ENCODE results near the gene UMODL1.
"Not testable (repeated sequence)": the region's sequence is repeated elsewhere in the genome, so short reads cannot be mapped to it uniquely, and the experiment has no call there.

The UMODL1 gene

DNA sequence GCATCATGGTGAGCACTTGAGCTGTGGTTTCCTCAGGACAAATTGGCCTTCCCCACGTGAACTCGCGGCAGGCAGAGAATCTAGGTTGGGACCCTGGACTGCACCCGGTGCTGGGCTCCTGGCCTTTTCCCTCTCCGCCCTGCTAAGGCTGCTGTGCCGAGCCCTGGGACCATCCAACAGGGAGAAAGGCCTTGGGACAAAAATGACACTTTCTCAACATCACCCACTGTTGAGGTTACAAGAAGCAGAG lies 9.2 kb upstream of the UMODL1 start:
- DNase-seq = no peak

DNA sequence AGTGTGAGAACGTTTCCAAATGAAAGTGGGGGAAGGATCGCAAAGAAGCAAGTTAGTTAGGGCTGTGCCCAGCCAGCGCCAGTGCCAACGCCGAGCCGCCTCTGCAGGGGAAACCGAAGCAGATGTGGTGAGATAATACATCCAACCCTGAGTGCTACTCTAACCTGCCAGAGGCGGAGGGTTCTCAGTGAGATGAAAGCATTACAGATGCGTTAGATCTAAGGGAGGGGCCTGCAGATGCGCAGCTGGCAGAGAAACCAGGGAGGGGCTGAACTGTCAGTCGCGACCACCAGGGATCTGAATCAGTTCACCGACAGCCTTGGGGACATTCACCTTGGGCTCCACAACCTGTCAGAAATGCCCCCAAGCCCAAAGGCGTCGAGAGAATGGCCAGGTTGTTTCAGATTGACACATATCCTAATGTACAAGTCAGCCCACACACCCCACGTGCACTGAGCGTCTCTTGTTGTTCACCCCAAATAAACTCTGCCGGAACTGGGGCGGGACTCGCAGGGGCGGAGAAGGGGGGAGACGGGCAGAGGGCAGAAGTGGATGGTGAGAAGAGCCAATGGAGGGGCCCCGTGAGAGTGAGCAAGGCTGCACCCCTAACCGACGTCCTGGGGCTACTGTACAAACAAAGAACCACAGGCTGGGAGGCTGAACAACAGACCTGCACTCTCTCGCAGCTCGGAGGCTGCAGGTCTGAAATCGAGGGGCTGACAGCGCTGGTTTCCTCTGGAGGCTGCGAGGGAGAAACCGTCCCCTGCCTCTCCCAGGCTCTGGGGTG lies 8.7 kb upstream of the UMODL1 start:
- peak; percentile 39 for DNase-seq

DNA sequence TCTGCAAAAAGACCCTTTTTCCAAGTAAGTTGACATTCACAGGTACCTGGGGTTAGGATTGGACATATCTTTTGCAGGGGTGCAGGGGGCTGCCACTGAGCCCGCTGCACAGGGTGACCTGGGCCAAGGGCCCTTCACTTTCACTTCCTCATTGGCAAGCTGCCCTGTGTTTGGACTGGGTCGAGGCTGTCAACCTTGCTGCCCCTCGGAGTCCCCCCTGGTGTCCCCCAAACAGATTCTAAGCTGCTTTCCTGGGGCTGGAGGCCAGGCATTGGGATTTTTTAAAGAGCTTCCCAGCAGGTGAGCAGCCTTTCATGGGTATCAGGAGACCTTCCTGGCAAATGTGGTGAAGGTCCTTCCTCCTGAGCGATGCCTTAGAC lies 7.9 kb upstream of the UMODL1 start:
- peak; percentile 34 for DNase-seq

DNA sequence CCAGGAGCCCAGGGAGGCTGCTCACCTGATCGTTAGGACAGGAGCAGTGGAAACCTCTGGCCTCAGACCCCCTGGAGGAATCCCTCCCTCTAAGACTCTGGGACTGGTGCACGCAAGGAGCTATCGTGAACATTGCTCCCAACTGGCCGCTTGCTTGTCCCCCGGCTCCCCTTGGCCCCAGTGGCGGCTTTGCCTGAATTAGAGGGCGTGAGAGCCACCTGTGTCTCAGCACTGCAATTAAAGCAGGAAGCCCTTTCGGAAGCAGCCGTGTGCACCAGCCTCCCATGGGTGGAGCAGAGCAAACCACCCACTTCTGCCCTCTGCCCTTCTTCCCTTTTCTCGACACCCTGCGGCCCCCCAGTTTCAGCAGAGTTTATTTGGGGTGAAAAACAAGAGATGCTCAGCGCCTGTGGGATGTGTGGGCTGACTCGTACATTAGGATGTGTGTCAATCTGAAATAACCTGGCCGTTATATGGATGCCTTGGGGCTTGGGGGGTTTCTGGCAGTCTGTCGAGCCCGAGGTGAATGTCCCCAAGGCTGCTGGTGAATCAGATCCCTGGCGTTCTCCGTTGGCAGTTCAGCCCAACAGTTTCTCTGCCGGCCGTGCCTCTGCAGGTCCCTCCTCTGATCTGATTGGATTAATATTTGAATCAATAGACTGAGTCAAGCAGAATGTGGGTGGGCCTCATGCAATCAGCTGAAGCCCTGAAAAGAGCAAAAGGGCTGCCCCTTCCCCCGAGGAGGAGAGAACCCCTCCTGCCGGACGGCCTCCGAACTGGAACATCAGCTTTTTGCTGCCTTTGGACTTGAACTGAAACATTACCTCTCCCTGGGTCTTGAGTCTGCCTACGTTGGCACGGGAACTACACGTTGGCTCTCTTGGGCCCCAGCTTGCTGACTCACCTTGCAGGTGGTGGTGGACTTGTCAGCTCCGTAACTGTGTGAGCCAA lies 7.3 kb upstream of the UMODL1 start:
- peak; percentile 74 for DNase-seq

DNA sequence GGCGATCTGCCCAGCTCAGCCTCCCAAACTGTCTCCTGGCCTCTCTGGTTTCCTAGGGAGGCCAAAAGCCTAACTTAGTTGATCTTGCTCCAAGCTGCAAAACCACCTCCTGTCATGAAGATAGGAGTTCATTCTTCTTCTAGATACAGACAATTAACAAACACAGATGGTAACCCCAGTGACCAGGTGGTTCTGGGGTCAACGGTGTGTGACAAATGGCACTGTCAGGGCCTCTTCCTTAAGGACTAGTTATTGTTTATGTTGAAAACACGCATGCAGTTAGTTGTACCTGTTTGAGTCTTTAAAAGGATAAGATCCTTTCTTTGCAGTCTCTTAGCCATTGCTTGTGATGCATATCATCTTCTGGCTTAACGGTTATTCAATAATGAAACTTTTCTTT lies 4.6 kb upstream of the UMODL1 start:
- no peak for DNase-seq

DNA sequence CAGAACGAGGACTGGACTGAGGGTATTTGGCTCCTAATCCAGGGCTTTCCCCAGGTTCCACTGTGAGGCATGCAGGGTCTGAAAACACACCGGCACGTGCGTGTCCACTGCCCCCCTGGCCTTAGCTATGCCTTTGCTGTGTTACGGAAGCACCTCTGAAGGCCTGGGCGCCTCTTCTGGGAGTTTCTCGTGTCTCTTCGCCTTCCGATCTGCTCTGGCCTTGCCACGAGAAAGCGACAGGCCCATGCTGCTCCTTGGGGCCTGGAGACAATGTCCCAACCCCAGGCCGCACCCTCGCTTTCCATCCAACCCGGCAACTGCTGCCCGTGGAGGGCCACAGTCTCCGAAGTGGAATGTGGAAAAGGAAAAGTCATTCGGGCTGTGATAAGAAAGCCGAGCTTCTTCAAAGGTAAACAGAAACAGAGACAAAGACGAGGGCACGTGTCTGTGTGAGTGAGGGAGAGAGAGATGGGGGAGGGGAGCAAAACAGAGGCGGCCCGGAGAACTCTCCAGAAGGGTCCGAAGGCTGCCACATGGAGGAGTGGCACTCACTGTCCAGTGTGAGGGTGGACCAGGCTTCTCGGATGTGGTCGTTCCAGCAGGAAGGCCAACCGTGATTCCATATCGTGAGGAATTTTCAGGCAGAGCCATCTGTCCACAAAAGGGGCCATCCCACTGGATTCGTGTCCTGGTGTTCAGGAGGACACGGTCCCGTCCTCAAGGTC lies 3.4 kb upstream of the UMODL1 start:
- no peak for DNase-seq

DNA sequence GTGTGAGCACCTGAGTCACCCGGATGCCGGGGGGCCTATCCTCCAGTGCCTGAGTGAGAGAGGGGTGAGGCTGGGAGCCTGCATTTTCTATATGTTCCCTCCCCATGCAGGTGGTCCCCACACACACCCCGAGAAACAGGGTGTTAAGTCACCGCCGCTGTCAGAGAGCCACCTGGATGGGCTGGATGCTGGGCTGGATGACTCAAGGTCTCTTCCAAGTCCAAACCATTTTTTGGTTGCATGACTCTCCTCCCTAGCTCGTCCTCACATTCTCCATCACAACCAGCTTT lies 2.9 kb upstream of the UMODL1 start:
- no peak for DNase-seq

DNA sequence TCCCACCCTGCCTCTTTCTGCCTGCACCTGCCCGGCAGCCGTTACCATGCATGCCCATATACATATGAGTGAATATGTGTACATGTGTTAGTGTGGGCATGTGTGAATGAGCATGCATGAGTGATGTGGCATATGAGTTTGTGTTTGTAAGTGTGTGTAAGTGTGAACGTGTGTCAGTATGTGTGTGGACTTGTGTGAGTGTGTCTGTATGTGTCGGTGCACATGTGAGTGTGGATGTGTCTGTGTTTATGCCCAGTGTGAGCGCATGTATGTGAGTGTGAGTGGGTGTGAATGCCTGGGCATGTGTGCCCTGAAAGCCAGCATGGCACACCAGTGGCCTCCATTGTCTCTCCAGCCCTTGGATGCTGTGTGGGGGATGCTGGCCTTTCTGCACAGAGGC lies 2.5 kb upstream of the UMODL1 start:
- DNase-seq = no peak

DNA sequence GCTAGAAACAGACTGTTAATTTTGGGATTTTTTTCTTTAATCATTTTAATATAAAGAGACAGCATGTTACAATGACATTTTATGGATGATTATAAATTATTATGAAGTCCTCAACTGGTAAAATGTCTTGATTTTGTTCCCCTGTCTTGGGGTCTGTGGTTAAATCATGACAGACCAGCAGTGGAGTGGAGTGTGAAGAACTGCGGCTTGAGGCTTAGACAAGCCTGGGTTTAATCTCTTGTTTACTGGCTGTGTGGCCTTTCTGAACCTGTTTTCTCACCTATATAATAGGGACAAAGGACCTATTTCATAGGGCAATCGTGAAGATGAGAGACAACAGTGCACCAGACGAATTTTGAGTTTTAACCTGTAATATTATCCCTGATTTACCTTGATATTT lies 1.8 kb upstream of the UMODL1 start:
- no peak for DNase-seq

DNA sequence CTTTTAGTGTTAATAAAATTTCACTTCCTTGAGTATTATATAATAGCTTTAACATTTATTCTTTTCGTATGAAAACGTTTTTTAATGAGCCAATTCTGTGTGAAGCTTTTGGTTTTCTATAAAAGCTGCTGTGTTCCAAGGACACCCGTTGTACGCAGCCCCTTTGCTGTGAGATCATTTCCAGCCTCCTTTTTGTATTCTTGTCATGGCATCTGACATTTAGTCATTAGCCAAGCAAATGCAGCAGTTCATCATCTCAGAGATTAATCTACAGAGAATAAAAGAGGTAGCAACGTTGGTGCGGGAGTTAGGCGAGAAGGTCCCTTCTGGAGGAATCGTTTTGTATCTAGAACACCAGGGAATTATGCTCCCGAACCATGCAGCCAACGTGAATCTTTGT lies 1.3 kb upstream of the UMODL1 start:
- DNase-seq = no peak

DNA sequence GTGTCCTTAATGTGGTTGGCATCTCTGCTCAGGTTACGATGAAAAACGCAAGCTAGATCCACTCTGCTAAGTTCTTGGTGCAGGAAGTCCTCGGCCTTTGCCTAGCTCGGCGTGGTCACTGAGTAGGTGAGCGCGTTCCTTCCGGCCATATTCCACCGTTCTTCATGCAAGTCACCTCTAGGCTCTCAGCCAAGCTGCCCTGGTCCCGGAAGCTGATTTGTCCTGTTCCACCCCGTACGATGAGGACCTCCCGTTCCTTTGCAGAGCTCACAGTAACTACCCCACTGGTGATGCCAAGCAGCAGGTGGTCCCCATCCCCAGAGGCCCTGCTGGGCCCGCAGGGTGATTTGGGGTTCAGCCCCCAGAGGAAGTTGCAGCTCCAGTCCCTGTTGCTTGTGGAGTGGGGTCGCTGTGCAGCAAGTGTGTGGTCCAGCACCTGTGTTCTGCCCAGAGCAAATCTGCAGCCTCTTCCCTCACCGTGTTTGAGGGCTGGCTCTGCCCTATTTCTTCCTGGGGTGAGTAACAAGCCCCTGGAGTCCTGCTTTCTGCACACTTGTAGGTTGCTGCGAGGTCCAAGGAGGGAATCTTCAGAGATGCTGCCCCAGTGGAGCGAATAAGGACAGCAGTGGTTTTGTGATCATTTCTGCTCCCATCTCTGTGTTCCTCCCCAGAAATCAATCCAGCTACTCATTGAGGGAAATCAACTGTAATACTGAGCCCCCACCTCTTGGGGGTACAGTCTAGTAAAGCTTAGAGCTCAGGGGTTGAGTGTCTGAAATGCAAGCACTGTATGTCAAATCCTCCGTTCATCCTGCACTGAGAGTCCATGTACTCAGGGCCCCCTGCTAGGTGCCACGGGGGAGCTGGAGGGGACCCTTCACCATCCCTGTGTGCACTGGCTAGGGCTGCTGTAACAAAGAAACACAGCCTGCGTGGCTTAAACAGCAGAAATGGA lies 2.3 kb downstream of the UMODL1 start:
- DNase-seq = no peak

DNA sequence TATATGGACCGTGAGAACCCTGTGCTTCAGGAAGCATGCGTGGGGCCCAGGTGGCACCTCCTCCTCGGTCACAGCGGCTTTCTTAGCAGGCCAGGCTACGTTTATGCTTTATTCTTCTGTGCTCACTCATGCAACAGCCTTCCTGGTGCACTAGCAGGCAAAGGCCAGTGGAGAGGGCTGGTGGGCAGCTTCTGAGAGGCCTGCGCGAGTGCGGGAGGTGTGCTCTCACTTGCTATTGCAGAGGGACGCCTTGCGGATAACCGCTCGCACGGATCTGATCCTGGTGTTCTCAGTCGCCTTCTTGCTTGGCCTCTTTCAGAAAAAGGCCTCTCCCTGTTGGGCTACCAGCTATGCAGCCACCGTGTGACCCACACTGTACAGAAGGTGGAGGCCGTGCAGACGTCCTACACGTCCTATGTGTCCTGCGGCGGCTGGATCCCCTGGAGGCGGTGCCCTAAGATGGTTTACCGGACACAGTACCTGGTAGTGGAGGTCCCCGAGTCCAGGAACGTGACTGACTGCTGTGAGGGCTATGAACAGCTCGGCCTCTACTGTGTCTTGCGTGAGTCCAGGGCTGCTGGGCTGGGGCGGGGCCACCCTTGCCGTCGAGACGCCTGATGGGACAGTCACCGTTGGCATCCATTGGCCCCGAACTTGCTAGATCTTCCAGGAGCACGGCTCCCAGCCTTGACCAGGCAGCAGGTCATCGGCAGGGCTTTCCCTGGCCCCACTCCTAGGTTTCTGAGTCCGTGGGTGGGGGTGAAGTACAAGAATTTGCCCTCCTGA lies 4.8 kb downstream of the UMODL1 start:
- no peak for DNase-seq

DNA sequence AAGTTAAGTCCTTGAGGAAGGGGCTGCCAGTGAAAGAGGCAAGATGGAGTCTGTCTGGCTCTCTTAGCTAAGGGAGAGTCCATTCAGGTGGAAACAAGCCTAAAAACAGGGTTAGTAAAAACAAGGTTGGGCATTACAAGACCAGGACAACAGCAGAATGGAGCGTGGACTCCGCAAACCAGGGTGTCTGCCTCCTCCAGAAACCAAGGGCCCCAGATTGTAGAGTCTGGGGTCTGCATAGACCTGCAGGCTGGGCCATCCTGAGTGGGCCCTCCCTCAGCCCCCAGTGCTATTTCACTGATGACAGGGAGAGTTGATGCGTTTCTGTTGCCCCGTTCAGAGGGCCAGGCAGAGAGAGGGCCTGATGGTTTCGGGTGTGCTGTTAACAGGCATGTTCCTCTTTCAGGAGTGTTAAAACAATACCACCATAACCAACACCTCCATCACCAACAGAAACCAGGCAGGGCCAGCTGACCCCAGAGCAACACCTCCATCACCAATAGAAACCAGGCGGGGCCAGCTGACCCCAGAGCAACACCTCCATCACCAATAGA lies 6.6 kb downstream of the UMODL1 start:
- peak; percentile 66 for DNase-seq

DNA sequence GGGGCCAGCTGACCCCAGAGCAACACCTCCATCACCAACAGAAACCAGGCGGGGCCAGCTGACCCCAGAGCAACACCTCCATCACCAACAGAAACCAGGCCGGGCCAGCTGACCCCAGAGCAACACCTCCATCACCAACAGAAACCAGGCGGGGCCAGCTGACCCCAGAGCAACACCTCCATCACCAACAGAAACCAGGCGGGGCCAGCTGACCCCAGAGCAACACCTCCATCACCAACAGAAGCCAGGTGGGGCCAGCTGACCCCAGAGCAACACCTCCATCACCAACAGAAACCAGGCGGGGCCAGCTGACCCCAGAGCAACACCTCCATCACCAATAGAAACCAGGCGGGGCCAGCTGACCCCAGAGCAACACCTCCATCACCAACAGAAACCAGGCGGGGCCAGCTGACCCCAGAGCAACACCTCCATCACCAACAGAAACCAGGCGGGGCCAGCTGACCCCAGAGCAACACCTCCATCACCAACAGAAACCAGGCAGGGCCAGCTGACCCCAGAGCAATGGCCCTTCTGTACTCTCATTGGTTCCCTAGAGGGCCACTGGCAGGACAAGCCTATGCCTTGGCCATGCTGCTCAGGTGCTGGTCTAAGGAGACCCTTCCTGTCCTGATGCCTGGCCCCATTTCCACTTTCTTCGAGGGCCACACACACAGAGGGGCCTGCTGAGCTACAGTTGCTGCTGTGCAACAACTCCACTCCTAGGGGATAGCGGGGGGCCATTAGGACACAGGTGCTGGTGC lies 7.3 kb downstream of the UMODL1 start:
- not testable (repeated sequence) for DNase-seq

DNA sequence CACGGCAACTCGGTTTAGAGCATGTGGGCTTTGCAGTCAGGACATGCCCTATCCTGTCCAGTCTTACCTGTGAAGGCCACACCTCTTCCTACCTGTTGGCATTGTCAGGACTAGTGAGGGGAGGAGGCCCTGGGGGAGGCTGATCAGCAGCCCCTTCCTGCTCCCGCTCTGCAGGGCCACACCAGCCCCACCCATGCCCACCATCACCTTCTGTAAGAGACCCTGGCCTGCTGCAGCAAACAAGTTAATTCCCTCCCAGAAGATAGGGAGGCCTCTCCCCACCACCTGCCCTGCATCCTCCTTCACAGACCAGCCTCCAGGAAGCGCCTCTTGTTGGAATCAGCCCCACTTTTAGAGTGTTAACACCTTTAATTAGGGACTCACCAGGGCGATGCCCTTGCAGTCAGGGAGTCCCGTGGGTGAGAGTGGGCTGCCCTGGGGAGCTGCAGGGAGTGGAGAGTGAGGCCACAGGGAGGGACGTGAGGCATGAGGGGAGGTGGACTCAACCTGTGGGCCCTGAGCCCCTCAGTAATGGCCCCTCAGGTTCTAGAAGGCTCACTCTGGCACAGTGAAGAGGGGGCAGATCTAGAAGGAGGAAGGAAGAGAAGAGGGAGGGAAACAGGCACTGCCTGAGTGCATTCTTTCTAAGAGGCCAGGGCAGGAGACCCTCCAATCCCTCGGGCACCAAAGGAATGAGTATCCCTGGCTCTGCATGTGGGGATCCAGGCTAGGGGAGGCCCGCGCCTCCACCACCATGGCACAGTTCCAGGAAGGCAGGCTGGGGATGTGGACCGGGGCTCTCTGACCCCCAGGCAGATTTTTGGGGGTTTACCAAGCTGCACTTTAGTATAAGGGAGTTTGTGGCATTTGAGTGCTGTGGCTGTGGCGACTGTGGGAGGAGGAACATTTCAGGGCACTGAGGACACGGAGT lies 8.2 kb downstream of the UMODL1 start:
- no peak for DNase-seq

DNA sequence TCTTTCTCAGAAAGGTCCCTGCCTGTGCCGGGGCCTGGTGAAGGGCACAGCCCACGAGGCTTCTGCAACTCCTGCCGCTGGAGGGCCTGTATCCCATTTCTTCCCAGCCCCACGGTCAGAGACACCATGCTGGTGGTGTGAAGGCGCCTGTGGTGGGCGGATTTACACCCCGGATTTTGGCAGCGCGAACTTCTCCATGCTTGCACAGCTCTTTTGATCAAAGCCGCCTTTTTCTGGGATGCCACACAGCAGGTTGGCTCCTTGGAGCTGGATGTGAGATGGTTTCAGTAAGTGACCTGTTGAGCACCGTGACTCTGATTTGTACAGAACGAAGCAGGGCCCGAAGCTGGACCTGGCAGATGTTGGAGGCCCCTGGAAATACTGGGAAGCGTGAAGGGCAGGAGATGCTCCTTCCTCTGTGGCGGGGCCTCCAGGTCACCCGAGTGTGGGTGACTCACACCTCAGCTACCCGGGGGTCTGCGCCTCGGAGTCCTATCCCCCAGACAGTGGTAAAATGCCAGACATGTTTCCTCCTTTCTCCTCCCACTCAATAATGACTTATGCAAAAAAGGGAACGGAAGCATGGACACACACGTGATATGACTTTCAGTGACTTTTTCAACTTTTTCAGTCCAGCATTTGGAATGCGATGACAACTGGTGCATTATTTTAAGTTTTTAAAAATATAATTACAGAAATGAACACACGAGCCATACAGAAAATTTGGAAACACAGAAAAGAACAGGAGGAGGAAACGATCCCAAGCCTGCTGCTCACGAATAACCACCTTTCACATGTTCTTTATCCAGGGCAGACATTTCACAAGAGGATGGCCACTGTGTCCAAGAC lies 9.0 kb downstream of the UMODL1 start:
- peak; percentile 56 for DNase-seq

DNA sequence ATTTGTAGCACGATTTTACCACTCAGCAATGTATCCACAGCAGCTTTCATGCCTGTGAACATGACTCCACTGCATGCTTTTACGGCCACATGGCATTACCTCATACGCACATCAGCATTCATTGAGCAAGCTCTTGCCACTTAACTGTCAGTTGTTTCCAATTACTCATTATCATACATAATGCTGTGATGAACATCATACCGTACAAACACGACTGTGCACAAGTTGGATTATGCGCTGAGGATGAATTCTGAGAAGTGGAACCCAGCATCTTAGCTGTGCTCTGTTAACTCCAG lies 9.6 kb downstream of the UMODL1 start:
- DNase-seq = peak; percentile 89

DNA sequence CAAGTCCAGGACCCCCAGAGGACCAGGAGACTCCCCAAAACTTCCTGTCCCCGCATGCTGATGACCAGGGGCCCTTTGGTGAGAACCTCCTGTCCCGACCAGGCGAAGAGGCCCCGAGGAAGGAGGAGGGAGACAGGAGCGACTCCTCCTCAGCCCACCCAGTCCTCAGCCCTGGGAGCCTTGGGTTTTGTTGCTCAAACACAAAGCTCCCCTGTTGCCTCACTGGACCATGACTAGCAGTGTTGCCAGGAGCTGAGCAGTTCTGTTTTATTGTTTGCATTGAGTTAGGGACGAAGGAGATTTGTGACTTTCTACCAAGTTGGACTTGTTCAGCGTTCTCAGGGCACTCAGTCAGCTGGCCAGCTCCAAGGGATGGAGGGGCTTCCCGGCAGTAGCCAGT lies 10.0 kb downstream of the UMODL1 start:
- peak; percentile 34 for DNase-seq

DNA sequence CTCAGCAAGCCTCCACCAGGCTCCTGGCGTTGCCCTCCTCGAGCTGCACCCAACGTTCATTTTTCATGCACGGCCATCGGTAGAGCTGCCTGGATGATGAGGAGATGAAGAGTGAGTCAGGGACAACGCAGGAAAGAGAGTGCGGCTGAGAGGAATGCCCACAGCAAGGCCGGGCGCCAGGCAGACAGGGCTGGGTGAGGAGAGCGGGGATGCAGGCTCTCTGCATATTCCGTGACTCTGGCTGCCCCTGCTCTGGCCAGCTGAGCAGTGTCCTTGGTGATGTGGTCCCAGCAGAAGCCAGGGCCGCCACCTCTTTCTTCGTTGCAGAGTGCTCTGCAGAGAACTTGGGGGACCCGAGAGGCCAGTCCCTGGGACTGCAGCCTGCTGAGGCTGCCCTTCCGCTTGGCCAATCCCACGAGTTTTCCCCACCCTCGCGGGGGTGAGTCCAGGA lies 10.8 kb downstream of the UMODL1 start:
- DNase-seq = no peak
